ENCODE data around the gene KLHL26. TPM values are rescaled to one million over a fixed set of nuclear protein-coding genes. Genes with fewer than 3 reads are reported as not detected.

KLHL26 gene
- total and polyA plus RNA-seq, 2 of the 13 experiments (the other 11 are each of a cell fraction or from before 2014, with no cell fraction given) = 1.5 to 1.7 TPM

GRCh38 chr19:18587561-18587960 is 49.3 kb upstream of the KLHL26 start:
- DNase-seq (ENCODE audit: low spot score) (peak; percentile 43), ATAC-seq (peak; percentile 5), FAIRE-seq (no peak)
- ChIA-PET POLR2A (interaction anchor here (0.7 to 3.2 kb wide), 20 partner anchors 9 to 253 kb away, joined by 3 to 74 read pairs (median 6); partner anchors contain the start of genes ELL, KXD1, SSBP4 and UBA52), CTCF (ENCODE audit: low intra/inter-chr PET ratio, low total read pairs) (interaction anchor here (1.2 kb wide), 1 partner anchor 118 kb away, joined by 3 read pairs; no protein-coding TSS in a partner anchor)
- H3K36me3 ChIP-seq (replicated peaks in 1 of 2; ENCODE audit: control insufficient read depth in 1 of 2, insufficient read depth in 2 of 2, low read length in 2 of 2) = no peaks in the 10 kb centered on the region
- in situ Hi-C loops (cut with HindIII; ENCODE audit: extremely low pct_ligation_motif_present, low pct_unique_long_range_greater_than_20kb) = no loop called here
- peaks cover 33% of the 10 kb centered on the region for H3K4me1 ChIP-seq (ENCODE audit: insufficient read depth, low read length)
- BruUV-seq (replicated peaks) = no TSS peak
- H3K27me3 ChIP-seq (ENCODE audit: control insufficient read depth in 1 of 2, insufficient read depth in 2 of 2, low read length in 2 of 2) = peaks cover 0 to 2% of the 10 kb centered on the region in 2 experiments; a peak in 1 of 5 replicates
- H3K79me2 ChIP-seq (ENCODE audit: insufficient read depth, low read length) = no peaks in the 10 kb centered on the region
- peak overlapping the region; percentile 92 for H3K27ac ChIP-seq (ENCODE audit: extremely low read length, insufficient read depth, low read length)
- no peaks in the 10 kb centered on the region for H4K20me1 ChIP-seq (ENCODE audit: insufficient read depth, low read length)
- intact Hi-C loops (cut with micrococcal nuclease; ENCODE audit: unreplicated experiment) = no loop called here
- peak overlapping the region; percentile 59 to 85 (median 68) for H3K4me3 ChIP-seq (replicated peaks in 1 of 3; ENCODE audit: insufficient read depth in 1 of 3, low read depth in 2 of 3, low read length in 3 of 3)
- WGBS (ENCODE audit: low lambda C conversion rate) = 7% methylated on average over 12 of the region's 12 CpGs
- no peak overlapping the region for H2AFZ ChIP-seq (ENCODE audit: low read length)
- H3K4me2 ChIP-seq (ENCODE audit: low read depth, low read length) = peak overlapping the region; percentile 96
- H3K9me3 ChIP-seq (ENCODE audit: low read length) = no peaks in the 10 kb centered on the region
- peak overlapping the region; percentile 75 for H3K9ac ChIP-seq (ENCODE audit: insufficient read depth, low read depth, low read length)
- no peak for TF ChIP-seq ZBTB40 (IDR thresholded peaks at IDR 0.05)
- TF ChIP-seq ZBTB40 (CRISPR knock-in tag; IDR thresholded peaks at IDR 0.05) = no peak
- 0 out of 2 replicates have a peak, but pooled peaks have one; percentile 25 for TF ChIP-seq GATA4 (IDR thresholded peaks at IDR 0.05; ENCODE audit: borderline replicate concordance, low read depth)
- TF ChIP-seq NR0B2 (CRISPR knock-in tag; IDR thresholded peaks at IDR 0.05) = no peak
- no peak for TF ChIP-seq ZSCAN21 (CRISPR knock-in tag; IDR thresholded peaks at IDR 0.05; ENCODE audit: borderline replicate concordance)
- no peak for TF ChIP-seq ZNF329 (CRISPR knock-in tag; IDR thresholded peaks at IDR 0.05; ENCODE audit: low read depth)
- TF ChIP-seq PHF21A (CRISPR knock-in tag; IDR thresholded peaks at IDR 0.05) = 0 out of 2 replicates have a peak, but pooled peaks have one; percentile 34
- no peak for TF ChIP-seq TAF15 (IDR thresholded peaks at IDR 0.05; ENCODE audit: low read depth, low read length, poor library complexity, severe bottlenecking)
- 0 out of 2 replicates have a peak, but pooled peaks have one; percentile 33 for TF ChIP-seq RBFOX2 (IDR thresholded peaks at IDR 0.05; ENCODE audit: low read depth, low read length)
- TF ChIP-seq ARID5B (CRISPR knock-in tag; IDR thresholded peaks at IDR 0.05) = no peak
- 0 out of 2 replicates have a peak, but pooled peaks have one; percentile 13 for TF ChIP-seq ZBTB7B (CRISPR knock-in tag; IDR thresholded peaks at IDR 0.05)
